M059J (cell line): ENCODE results near the gene TSPAN17. TPM values are rescaled to one million over a fixed set of nuclear protein-coding genes. Genes with fewer than 3 reads are reported as not detected.

ENCODE experiments used
- DNase-seq: peaks from one replicate; pipeline ENCODE4 v3.0.0-alpha.2; 2012; ENCODE audit warnings: low read depth
- total RNA-seq: library from RNA; depleted of rRNA; stranded (reverse); fragments of >200 nt; shearing (Covaris generic); gene quantifications from 2 replicates; pipeline ENCODE4 v1.2.3, GENCODE V29; 2014

The TSPAN17 gene
- total RNA-seq, 1 experiment from 2014 or later, result 27.8 TPM

DNA sequence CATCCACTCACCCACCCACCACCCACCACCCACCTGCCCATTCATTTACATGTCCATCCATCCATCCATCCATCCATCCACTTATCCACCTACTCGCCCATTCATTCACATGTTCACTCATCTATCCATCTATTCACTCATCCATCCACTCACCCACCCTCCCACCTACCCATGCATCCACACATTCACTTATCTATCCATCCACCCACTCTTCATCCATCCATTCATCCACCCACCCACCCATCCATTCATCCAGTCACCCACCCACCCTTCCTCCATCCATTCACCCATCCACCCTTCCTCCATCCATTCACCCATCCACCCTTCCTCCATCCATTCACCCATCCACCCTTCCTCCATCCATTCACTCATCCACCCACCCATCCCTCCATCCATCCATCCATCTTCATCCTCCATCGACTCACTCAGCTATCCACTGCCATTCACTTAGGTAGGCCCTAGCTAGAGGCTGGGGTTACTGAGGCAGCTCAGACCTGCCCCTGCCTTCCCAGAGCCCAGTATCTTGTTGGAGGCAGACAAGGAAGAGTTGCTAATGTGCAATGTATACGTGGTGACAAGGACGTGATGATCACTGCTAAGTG lies 12.7 kb downstream of the TSPAN17 start:
- no peak for DNase-seq

DNA sequence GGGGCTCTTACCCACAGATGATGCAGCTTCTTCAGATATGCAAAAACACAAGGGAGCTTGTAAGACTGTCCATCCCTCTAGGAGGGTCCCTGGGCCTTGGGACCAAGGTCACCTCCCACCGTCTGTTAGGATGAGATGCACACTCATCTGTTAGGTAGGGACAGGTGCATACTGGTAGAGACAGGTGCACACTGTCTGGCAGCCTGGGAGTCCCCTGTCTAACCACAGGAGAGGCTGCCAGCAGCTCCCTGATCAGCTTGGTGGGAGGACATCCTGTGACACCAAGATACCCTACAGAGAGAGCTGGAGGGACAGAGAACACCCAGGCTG lies 13.2 kb downstream of the TSPAN17 start:
- DNase-seq, result no peak

DNA sequence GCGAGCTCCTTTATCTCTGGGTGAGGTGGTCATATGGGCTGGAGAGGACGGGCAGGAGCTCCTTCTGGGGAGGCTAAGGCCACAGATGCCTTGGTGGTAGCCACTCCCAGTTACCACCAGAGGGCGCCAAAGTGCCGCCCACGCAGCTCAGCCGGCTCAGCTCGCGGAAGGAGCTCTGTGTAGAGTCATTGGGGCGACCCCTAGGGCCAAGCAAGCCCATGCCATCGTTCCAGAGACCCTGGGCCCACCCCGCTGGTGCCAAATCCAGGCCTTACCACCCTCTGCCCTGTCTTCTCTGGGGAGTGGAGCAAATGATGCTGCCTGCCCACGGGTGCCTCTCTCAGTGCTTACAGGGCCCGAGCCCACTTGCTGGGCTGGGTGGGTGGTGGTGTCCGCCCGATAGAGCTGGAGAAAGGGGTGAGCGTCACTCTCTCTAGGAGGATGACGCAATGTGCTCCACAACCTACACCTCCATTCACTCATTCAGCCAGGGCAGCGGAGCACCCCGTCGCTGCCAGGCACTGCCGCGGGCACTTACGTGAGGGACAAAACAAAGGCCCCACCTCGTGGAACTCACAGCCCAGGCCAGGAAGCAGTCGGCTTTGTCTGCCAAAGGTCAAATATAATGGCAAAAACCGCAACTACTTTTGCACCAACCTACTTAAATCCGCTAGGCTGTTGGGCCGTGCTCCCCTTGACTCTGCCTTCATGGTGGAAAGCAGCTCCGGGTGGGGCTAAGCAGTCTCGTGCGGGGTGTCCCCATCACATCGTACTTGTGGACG lies 13.8 kb downstream of the TSPAN17 start:
- peak; percentile 63 for DNase-seq

- no peak for DNase-seq
These were observed 14.4 kb downstream of the TSPAN17 start for GRCh38 chr5:176661676-176662075.

DNA sequence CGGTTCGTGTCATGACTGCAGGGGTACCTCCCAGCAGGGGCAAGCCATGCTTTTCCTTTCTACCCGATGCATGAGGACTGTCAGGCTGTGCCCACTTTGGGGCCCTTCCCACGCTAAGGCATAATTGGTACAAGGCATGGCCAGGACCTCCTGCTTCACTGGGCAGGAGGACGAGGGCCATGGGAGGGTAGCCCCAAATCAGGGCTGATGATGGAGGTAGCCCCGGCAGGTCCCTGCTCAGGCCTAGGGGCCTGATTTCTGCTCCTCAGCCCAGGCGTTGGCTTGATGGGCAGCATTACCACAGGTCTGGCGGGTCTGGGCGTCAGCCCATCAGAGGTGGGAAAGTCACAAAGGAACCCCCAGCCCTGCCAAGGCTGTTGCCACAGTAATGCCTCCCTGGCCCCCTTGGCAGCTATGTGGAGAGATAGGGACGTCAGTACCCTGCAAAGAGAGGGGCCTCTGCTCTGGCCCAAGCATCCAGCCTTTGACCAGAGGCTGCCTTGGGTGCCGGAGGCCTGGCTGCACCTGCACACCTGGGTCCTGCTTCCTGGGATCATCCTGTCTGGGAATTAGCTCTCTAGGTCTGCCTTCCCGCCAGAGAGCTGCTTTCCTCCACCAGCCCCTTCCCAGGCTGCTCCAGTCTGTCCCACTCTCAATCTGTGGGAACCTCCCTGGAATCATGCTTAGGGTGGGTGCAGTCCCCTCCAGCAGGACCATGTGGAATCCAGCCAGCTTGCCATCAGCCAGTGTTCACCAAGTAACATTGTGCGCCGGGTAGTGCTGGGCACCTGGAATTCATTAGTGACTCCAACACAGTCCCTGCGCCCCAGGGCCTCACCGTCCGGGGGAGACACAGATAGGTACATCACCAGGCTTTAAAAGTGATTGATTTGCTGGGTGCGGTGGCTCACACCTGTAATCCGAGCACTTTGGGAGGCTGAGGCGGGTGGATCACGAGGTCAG lies 15.4 kb downstream of the TSPAN17 start:
- DNase-seq, result no peak

DNA sequence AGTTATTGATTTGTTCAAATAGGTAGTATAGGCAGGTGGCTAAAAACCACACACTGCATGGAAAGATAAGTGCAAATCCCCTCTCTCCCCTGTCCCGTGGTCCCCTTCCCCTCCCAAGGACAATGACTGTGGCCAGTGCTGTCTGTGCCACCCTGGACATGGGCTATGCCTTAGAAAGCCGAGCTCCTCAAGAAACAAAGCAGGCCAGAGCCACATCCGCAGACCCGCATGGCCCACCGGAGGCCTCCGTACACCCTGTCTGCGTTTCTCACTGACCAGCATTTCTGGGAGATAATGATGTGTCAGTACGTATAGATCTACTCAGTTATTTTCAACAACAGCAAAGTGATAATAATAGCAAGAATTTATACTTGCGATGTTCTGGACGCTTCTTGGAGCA lies 16.3 kb downstream of the TSPAN17 start:
- no peak for DNase-seq

GRCh38 chr5:176664479-176664878 lies 17.2 kb downstream of the TSPAN17 start:
- no peak for DNase-seq

DNA sequence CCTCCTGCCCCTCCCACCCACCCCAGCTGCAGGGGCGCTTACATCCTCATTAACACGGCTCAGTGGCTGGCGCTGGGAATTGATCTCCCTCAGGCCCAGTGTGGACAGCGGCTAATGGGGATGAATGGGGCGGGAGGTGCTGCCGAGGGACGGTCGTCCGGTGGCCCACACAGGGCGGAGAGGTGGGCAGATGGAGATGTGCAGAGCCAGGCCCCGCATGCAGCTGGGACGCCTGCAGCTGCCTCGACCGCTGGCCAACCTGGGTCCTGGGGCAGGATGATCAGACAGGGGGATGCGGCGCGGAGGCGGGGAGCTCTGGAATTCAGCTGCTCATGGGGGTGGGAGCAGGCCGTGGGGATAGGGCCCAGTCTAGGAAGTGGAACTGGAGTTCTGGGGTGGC lies 17.6 kb downstream of the TSPAN17 start:
- no peak for DNase-seq

GRCh38 chr5:176665517-176665916 lies 18.2 kb downstream of the TSPAN17 start:
- DNase-seq, result no peak

GRCh38 chr5:176667637-176668036 lies 20.4 kb downstream of the TSPAN17 start:
- no peak for DNase-seq

DNA sequence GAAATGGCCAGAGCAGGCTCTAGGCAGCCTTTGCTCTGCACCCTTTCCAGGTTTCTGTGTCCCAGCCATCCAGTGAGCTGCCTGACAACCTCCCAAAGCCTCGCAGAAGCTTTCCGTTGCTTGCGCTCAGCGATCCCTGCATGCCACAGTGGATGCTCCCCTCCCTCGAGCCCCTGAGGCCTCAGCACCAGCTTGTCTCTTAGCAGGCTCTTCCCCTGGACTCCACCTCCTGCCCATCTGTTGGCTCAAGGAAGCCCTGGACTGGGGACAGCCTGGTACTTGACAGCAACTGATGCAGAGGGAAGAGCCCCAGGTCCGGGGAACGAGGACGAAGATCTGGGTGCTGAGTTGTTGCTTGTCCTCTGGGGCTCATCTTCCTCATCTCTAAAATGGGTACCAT lies 23.2 kb downstream of the TSPAN17 start:
- no peak for DNase-seq

GRCh38 chr5:176671399-176671798 lies 24.1 kb downstream of the TSPAN17 start:
- no peak for DNase-seq

- DNase-seq, result no peak
These were observed 24.8 kb downstream of the TSPAN17 start for GRCh38 chr5:176671890-176672747.

DNA sequence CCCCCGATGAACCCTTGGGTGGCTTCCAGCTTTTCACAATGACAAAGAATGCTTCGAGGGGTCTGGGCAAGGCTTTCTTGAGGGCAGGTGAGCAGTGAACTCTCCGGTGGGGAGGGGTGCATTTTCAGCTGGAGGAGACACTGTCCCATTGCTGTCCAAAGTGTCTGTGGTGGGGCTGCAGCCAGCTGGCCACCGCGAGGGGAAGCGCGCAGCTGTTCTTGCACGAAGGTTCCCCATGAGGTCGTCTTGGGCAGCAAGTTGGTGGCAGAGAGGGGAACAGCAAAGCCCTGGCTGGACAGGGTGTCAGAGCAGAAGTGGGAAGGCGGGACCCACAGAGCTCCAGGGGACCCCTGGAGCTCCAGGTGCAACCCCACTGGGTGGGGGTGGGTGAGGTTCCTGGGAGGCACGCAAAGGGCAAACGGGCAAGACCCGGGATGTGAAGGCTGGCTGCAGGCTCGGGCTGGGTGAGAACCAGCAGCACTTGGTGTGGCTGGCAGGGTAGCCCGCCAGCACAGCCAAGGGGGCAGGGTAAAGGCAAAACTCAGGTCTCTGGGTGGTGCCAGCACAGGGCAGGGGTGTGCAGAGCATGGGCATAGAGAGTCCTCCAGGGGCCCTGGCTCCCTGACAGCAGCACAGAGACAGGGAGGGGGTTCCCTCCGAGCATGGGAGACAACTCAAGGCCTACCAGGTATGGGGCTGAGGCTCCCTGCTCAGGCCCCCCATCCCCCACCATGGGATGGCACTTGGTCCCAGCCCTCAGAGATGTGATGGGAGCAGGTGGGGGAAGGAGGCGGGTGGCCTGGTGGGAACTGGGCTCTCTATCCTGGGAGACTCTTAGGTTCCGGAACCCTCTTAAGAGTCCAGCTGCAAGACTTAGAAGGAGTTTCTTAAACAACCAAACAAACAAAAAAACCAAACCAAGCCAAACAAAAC lies 26.6 kb downstream of the TSPAN17 start:
- DNase-seq, result no peak

DNA sequence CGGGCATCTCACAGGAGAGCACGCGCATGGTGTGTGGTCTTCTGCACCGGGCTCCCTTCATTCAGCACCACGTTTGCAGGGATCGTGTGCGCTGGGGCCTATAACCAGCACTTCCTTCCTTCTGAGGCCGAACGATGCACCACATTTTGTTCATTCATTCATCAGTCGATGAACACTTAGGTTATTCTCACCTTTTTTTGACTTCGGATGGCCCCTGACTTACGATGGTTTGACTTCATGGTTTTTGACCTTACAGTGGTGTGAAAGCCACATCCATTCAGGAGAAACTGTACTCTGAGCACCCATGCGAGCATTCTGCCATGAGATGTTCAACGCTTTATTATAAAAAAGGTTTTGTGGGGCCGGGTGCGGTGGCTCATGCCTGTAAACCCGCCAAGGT lies 27.5 kb downstream of the TSPAN17 start:
- no peak for DNase-seq

DNA sequence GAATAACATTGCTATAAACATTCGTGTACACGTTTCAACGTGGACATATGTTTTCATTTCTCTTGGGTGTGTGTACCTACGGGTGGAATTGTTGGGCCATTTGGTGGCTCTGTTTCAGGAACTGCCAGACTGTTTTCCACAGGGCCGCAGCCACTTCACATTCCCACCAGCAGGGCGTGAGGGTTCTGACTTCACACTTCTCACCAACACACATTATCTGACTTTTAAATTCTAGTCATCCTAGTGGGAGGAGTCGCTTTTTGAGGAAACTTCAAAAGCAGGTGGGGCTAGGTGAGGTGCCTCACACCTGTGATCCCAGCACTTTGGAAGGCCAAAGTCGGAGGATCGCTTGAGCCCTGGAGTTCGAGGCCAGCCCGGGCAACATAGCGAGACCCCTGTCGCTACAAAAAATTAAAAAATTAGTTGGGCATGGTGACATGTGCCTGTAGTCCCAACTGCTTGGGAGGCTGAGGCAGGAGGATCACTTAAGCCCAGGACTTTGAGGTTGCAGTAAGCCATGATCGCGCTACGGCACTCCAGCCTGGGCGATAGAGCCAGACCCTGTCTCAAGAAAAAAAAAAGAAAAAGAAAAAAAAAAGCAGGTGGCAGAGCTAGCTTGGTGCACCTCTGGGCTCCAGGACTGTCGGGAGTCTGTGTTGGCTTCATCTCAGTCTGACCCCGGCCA lies 28.5 kb downstream of the TSPAN17 start:
- peak; percentile 37 for DNase-seq

DNA sequence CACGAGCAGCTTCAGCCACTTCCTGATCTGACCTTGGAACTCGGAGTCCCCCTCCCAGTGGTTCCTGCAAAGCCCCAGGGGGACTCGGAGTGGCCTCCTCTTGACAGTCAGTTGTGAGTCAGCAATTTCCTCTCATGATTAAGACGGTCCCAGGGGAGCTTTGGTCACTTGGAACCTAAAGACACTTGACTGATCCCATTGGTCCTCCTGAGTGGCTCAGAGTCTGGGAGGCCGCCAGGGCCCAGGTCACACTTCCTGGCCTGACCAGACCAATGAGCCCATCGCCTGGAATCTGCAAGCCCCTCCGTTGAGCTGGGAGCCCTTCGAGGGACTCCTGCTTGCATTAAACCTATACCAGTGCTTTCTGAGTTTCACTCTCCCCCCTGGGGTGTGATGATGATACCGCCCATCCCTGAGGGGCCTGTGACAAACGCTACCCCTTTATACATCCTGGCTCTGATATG lies 29.1 kb downstream of the TSPAN17 start:
- DNase-seq, result peak; percentile 86

DNA sequence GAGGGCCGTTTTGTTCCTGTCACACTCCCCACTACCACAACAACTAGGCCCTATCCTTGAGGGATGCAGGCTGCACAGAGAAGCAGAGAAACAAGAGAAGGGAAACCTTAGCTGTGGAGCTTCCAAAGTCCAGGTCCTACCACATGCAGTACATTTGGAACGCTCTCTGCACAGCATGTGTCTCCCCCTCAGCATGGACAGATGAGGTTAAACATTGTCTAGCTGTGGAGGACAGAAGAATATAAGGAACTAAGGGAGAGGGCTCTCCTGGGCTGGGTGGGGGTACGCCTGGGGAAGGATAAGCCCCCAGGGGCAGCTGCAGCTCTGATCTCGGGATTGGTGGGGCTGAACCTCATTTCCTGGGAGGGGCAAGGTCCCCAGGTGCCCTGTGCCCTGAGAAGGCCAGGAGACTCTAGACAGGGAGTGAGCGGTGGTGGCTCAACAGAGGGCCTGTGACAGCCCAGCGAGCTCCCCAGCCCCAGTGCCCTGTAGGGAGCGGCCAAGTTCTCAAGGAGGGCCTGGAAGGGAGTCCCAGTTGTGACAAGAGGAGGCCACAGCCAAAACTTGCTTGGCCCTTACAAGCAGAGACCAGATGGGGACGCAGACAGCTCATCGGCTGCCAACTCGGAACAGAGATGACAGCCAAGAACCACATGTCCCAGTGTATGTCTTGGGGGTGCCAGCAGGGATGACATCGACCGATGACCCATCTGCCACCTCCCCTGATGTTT lies 30.1 kb downstream of the TSPAN17 start:
- no peak for DNase-seq

GRCh38 chr5:176678584-176678983 lies 31.3 kb downstream of the TSPAN17 start:
- no peak for DNase-seq
